Uterus (tissue), 2 donors: ENCODE results near the gene KLHL18.
"Not testable (repeated sequence)": the region's sequence is repeated elsewhere in the genome, so short reads cannot be mapped to it uniquely, and the experiment has no call there.

ENCODE experiments used
- CTCF ChIP-seq, 4 experiments: fragments of 200-600 bp in 2 of 4; fragments of 450-650 bp in 2 of 4; sonication (generic) in 2 of 4; IDR thresholded peaks; one replicate each; pipeline ENCODE4 v1.5.1; 2016 to 2019; ENCODE audit warnings: antibody characterized with exemption in 4 of 4, mild to moderate bottlenecking in 2 of 4, moderate library complexity in 1 of 4
- POLR2A ChIP-seq, 2 donors: fragments of 450-650 bp; IDR thresholded peaks; one replicate each; pipeline ENCODE4 v1.6.1; 2016; ENCODE audit warnings: antibody characterized with exemption in 2 of 2, mild to moderate bottlenecking in 1 of 2, moderate library complexity in 1 of 2

GRCh38 chr3:47251085-47251484 is 31.7 kb upstream of the KLHL18 start:
- TF ChIP-seq POLR2A, CTCF (IDR thresholded peaks at IDR 0.05): not testable (repeated sequence)
